Measurements from ENCODE around the gene CREB5.
"Not testable (repeated sequence)": the region's sequence is repeated elsewhere in the genome, so short reads cannot be mapped to it uniquely, and the experiment has no call there.

The CREB5 gene

GRCh38 chr7:28588602-28589001 is 176.3 kb downstream of the CREB5 start:
- DNase-seq: no peak

GRCh38 chr7:28591041-28591674 is 178.8 kb downstream of the CREB5 start:
- no peak for DNase-seq

GRCh38 chr7:28591725-28592349 is 179.5 kb downstream of the CREB5 start:
- DNase-seq: no peak

GRCh38 chr7:28592861-28593260 is 180.5 kb downstream of the CREB5 start:
- no peak for DNase-seq

GRCh38 chr7:28595076-28595475 is 182.8 kb downstream of the CREB5 start:
- DNase-seq: no peak

- DNase-seq: no peak
Measured at GRCh38 chr7:28595801-28596200, 183.5 kb downstream of the CREB5 start.

GRCh38 chr7:28596245-28596935 is 184.1 kb downstream of the CREB5 start:
- no peak for DNase-seq

GRCh38 chr7:28597284-28597683 is 185.0 kb downstream of the CREB5 start:
- DNase-seq: no peak

GRCh38 chr7:28598037-28598436 is 185.7 kb downstream of the CREB5 start:
- not testable (repeated sequence) for DNase-seq

- no peak for DNase-seq
Measured at GRCh38 chr7:28598586-28598985, 186.3 kb downstream of the CREB5 start.

- DNase-seq: no peak
Measured at GRCh38 chr7:28599411-28599810, 187.1 kb downstream of the CREB5 start.

- DNase-seq: no peak
Measured at GRCh38 chr7:28602282-28602681, 190.0 kb downstream of the CREB5 start.

- DNase-seq: no peak
Measured at GRCh38 chr7:28605427-28606085, 193.2 kb downstream of the CREB5 start.

GRCh38 chr7:28606421-28606820 is 194.1 kb downstream of the CREB5 start:
- DNase-seq: no peak

- DNase-seq: no peak
Measured at GRCh38 chr7:28607855-28608193, 195.5 kb downstream of the CREB5 start.

GRCh38 chr7:28608237-28608656 is 195.9 kb downstream of the CREB5 start:
- no peak for DNase-seq

GRCh38 chr7:28608731-28609130 is 196.4 kb downstream of the CREB5 start:
- no peak for DNase-seq

GRCh38 chr7:28609608-28610007 is 197.3 kb downstream of the CREB5 start:
- no peak for DNase-seq

GRCh38 chr7:28611399-28611897 is 199.1 kb downstream of the CREB5 start:
- DNase-seq: not testable (repeated sequence)

- no peak for DNase-seq
Measured at GRCh38 chr7:28613262-28613661, 200.9 kb downstream of the CREB5 start.

- DNase-seq: no peak
Measured at GRCh38 chr7:28615091-28615490, 202.8 kb downstream of the CREB5 start.

GRCh38 chr7:28617308-28617880 is 205.1 kb downstream of the CREB5 start:
- no peak for DNase-seq

GRCh38 chr7:28618383-28618782 is 206.1 kb downstream of the CREB5 start:
- DNase-seq: no peak

Data from GF-D8 (cell line).